Measurements from ENCODE around the gene CPB2.

DNA sequence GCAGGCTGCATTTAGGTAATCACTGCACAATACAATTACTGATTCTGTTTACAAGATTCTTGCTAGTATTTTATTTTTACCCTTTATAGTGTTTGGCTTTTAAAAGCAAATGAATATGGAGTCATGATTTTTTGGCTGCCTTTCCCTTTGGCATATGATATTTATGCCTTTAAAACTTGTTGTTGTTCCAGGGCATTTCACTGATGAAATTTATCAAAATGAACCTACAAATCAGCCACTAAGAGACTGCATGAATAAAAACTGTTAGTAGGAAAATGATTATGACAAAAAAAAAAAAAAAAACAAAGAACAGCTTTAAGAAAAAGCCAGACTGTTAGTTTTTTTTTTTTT lies 2.6 kb downstream of the CPB2 start:
- TF ChIP-seq, protein P1, sequence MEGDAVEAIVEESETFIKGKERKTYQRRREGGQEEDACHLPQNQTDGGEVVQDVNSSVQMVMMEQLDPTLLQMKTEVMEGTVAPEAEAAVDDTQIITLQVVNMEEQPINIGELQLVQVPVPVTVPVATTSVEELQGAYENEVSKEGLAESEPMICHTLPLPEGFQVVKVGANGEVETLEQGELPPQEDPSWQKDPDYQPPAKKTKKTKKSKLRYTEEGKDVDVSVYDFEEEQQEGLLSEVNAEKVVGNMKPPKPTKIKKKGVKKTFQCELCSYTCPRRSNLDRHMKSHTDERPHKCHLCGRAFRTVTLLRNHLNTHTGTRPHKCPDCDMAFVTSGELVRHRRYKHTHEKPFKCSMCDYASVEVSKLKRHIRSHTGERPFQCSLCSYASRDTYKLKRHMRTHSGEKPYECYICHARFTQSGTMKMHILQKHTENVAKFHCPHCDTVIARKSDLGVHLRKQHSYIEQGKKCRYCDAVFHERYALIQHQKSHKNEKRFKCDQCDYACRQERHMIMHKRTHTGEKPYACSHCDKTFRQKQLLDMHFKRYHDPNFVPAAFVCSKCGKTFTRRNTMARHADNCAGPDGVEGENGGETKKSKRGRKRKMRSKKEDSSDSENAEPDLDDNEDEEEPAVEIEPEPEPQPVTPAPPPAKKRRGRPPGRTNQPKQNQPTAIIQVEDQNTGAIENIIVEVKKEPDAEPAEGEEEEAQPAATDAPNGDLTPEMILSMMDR (IDR thresholded peaks at IDR 0.05) = no peak
- no peak for TF ChIP-seq POLR2A (IDR thresholded peaks at IDR 0.05)
